Measurements from ENCODE around the gene USP24. TPM values are rescaled to one million over a fixed set of nuclear protein-coding genes. Genes with fewer than 3 reads are reported as not detected.

USP24 gene
- total and polyA plus RNA-seq, 11 donors: 13.9 to 53.7 (median 35.4) TPM

DNA sequence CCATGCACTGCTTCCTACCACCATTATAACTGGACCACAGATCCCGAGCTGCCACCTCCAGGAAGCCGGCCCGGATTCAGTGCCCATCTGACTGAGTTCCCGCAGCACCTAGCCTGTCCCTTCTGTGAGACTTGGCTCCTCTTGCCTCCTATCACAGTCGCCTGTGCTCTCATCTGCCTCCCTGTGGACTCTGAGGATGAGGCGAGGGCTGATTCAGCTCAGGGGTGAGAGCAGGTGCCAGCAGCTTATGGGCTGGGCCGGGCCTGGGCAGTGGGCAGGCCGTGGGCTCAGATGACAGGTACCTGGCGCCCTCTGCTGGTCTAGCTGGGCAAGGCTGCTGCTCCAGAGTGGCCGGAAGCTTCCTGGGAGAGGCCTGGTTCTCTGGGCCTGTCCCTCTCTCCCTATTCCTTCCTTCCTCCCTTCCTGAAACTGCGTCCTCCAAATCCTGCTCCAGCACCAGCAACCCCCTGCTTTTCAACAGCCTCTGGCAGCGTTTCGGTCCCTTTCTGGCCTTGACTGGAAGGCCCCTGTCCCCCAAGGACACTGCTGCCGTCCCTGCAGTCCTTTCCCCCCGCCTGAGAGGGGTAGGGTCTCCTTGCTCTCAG lies 193.1 kb downstream of the USP24 start:
- DNase-seq (peak; percentile 75 to 87 (median 82)), ATAC-seq (peak; percentile 89 to 99 (median 98))
- no peaks in the 10 kb centered on the region for H3K9me3 ChIP-seq
- no peak overlapping the region for H3K27ac ChIP-seq
- peaks cover 0 to 4% (median 0%) of the 10 kb centered on the region in 12 donors for H3K4me1 ChIP-seq
- intact Hi-C loops (cut with DNase I): loop anchor here in 5 of 10 donors (1.0 to 5.0 kb wide), 3 partner anchors 70 to 72 kb away; no protein-coding TSS in a partner anchor
- TF ChIP-seq POLR2A (IDR thresholded peaks at IDR 0.05): no peak
- TF ChIP-seq, protein P1, sequence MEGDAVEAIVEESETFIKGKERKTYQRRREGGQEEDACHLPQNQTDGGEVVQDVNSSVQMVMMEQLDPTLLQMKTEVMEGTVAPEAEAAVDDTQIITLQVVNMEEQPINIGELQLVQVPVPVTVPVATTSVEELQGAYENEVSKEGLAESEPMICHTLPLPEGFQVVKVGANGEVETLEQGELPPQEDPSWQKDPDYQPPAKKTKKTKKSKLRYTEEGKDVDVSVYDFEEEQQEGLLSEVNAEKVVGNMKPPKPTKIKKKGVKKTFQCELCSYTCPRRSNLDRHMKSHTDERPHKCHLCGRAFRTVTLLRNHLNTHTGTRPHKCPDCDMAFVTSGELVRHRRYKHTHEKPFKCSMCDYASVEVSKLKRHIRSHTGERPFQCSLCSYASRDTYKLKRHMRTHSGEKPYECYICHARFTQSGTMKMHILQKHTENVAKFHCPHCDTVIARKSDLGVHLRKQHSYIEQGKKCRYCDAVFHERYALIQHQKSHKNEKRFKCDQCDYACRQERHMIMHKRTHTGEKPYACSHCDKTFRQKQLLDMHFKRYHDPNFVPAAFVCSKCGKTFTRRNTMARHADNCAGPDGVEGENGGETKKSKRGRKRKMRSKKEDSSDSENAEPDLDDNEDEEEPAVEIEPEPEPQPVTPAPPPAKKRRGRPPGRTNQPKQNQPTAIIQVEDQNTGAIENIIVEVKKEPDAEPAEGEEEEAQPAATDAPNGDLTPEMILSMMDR (IDR thresholded peaks at IDR 0.05): peak; percentile 68 to 86 (median 76)
- no peaks in the 10 kb centered on the region for H3K36me3 ChIP-seq
- no peak overlapping the region for H3K4me3 ChIP-seq
- WGBS, 4 donors: 39 to 45% (median 41%) methylated on average over 13 to 15 of the region's 15 CpGs
- peaks cover 0 to 18% (median 0%) of the 10 kb centered on the region in 9 donors for H3K27me3 ChIP-seq

DNA sequence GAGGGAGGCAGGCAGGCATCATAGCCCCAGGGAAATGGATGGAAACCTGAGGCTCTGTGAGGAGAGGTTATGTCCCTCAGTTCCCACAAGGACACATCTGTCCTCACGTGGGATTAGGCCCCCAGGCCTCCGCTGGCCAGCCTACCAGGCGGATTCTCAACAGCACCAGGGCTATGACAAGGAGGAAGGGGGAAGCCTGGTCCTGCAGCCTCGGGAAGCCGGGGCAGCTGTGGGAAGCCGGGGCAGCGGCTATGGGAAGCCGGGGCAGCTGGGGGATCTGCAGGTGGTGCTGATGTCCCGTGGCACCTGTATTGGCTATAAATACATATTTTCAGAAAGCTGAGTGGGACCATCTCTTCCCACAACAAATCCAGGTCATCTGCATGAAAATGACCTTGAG lies 196.8 kb downstream of the USP24 start:
- 84 to 95% (median 88%) methylated on average over 9 of the region's 9 CpGs for WGBS, 4 donors
- Histone ChIP-seq H3K27me3 (peaks cover 0 to 28% (median 0%) of the 10 kb centered on the region in 9 donors), H3K4me3 (no peak overlapping the region), H3K4me1 (peaks cover 0 to 4% (median 0%) of the 10 kb centered on the region in 12 donors), H3K9me3 (no peaks in the 10 kb centered on the region), H3K36me3 (no peaks in the 10 kb centered on the region), H3K27ac (no peak overlapping the region)
- intact Hi-C loops (cut with DNase I): no loop called here
- ATAC-seq (no peak), DNase-seq (no peak)
- TF ChIP-seq, protein P1 (IDR thresholded peaks at IDR 0.05): no peak
- no peak for TF ChIP-seq POLR2A (IDR thresholded peaks at IDR 0.05)

Small RNAs within 50 kb of the gene (microRNA-seq; reads per million reads assigned to microRNA genes)
- 0.77 to 2.4 (median 1.5) reads per million in 4 donors for gene MIR4422

Other genes starting within 250 kb of the USP24 start
- gene TMEM61, start 234.7 kb downstream of the USP24 start, total RNA-seq: 1 to 10 TPM in 1 of 9 donors, under 1 TPM in 1, not detected in 7; 0.48 to 1.2 TPM
- gene TMEM61, start 234.7 kb downstream of the USP24 start, polyA plus RNA-seq: not detected
- gene BSND, start 216.4 kb downstream of the USP24 start, total RNA-seq: not detected
- gene BSND, start 216.4 kb downstream of the USP24 start, polyA plus RNA-seq: not detected
- gene PCSK9, start 175.8 kb downstream of the USP24 start, total RNA-seq: under 1 TPM in 1 of 9 donors, not detected in 8; 0.45 TPM
- gene PCSK9, start 175.8 kb downstream of the USP24 start, polyA plus RNA-seq: under 1 TPM in 1 of 2 donors, not detected in 1; 0.04 TPM